OCI-LY1 (cell line): ENCODE measurements around the gene PBRM1.

Source experiments
- H2AFZ ChIP-seq: fragments of 200-600 bp; sonication (generic), shearing (Covaris generic); 2 replicates; pipeline ENCODE4 v1.6.0; 2014; ENCODE audit warnings: antibody characterized with exemption, mild to moderate bottlenecking, low read length
- H3F3A ChIP-seq: fragments of 200-600 bp; sonication (generic), shearing (Covaris generic); 2 replicates; pipeline ENCODE4 v1.6.0; 2014; ENCODE audit warnings: mild to moderate bottlenecking, antibody characterized with exemption, low read length, moderate library complexity; ENCODE audit not compliant: insufficient read depth
- H3K27ac ChIP-seq: fragments of 200-600 bp; sonication (generic); 2 replicates; pipeline ENCODE4 v1.5.1; 2014; ENCODE audit warnings: low read length, mixed run types, mild to moderate bottlenecking, low read depth; ENCODE audit not compliant: poor library complexity, severe bottlenecking
- H3K27me3 ChIP-seq: fragments of 200-600 bp; sonication (generic); 2 replicates; pipeline ENCODE4 v1.6.0; 2014; ENCODE audit warnings: antibody characterized with exemption, mild to moderate bottlenecking, low read length, moderate library complexity; ENCODE audit not compliant: insufficient read depth
- H3K36me3 ChIP-seq: fragments of 200-600 bp; sonication (generic); 2 replicates; pipeline ENCODE4 v1.6.1; 2014; ENCODE audit warnings: mild to moderate bottlenecking, antibody characterized with exemption, low read length, moderate library complexity, mixed read lengths; ENCODE audit not compliant: insufficient read depth
- H3K4me1 ChIP-seq: fragments of 200-600 bp; sonication (generic); 2 replicates; pipeline ENCODE4 v1.5.1; 2014; ENCODE audit warnings: mild to moderate bottlenecking, low read length, moderate library complexity; ENCODE audit not compliant: insufficient read depth, severe bottlenecking
- H3K4me2 ChIP-seq: fragments of 200-600 bp; sonication (generic), shearing (Covaris generic); 2 replicates; pipeline ENCODE4 v1.6.1; 2014; ENCODE audit warnings: low read length
- H3K4me3 ChIP-seq: fragments of 200-600 bp; sonication (generic); 2 replicates; pipeline ENCODE4 v1.5.1; 2014; ENCODE audit warnings: low read length, low read depth, mild to moderate bottlenecking, mixed read lengths; ENCODE audit not compliant: poor library complexity, severe bottlenecking
- H3K79me2 ChIP-seq: fragments of 200-600 bp; shearing (Covaris generic); 2 replicates; pipeline ENCODE4 v1.6.1; 2016; ENCODE audit warnings: mixed run types, low read length, mixed read lengths; ENCODE audit not compliant: insufficient read depth
- H3K9ac ChIP-seq: fragments of 200-600 bp; sonication (generic), shearing (Covaris generic); 2 replicates; pipeline ENCODE4 v1.6.1; 2014; ENCODE audit warnings: mild to moderate bottlenecking, low read length, mixed read lengths
- H3K9me2 ChIP-seq: fragments of 200-600 bp; sonication (generic), shearing (Covaris generic); 2 replicates; pipeline ENCODE4 v1.6.1; 2014; ENCODE audit warnings: low read depth, mild to moderate bottlenecking, low read length, mixed read lengths
- H3K9me3 ChIP-seq: fragments of 200-600 bp; shearing (Covaris generic); 2 replicates; pipeline ENCODE4 v1.6.1; 2014; ENCODE audit warnings: low read length, mixed read lengths
- H4K20me1 ChIP-seq: fragments of 200-600 bp; sonication (generic), shearing (Covaris generic); 2 replicates; pipeline ENCODE4 v1.6.0; 2016; ENCODE audit warnings: mild to moderate bottlenecking, low read length; ENCODE audit not compliant: insufficient read depth
- CTCF ChIP-seq: fragments of 200-600 bp; sonication (generic), shearing (Covaris generic); IDR thresholded peaks from 2 replicates; pipeline ENCODE4 v1.5.1; 2017; ENCODE audit warnings: mild to moderate bottlenecking, antibody characterized with exemption, low read length, moderate library complexity, mixed read lengths
- EZH2 ChIP-seq: fragments of 200-600 bp; sonication (generic), shearing (Covaris generic); IDR thresholded peaks from 2 replicates; pipeline ENCODE4 v1.8.0; 2017; ENCODE audit warnings: borderline replicate concordance, mixed run types, mild to moderate bottlenecking, antibody characterized with exemption, low read length, moderate library complexity, mixed read lengths

PBRM1 gene

GRCh38 chr3:52620580-52620979 lies 65.1 kb downstream of the PBRM1 start:
- Histone ChIP-seq H3K4me3 (no peak overlapping the region), H3K36me3 (peaks cover 43% of the 10 kb centered on the region), H3K4me2 (no peak overlapping the region)

GRCh38 chr3:52615166-52615565 lies 70.5 kb downstream of the PBRM1 start:
- no peak overlapping the region for H3K9ac ChIP-seq
- H3F3A ChIP-seq, result no peaks in the 10 kb centered on the region
- no peaks in the 10 kb centered on the region for H3K9me3 ChIP-seq
- no peak overlapping the region for H3K27ac ChIP-seq
- TF ChIP-seq CTCF, result no peak
- H3K4me3 ChIP-seq, result no peak overlapping the region
- H3K36me3 ChIP-seq, result peaks cover 75% of the 10 kb centered on the region
- H3K4me1 ChIP-seq, result no peaks in the 10 kb centered on the region
- H2AFZ ChIP-seq, result no peak overlapping the region
- no peaks in the 10 kb centered on the region for H3K79me2 ChIP-seq
- H3K27me3 ChIP-seq, result no peaks in the 10 kb centered on the region
- no peaks in the 10 kb centered on the region for H3K9me2 ChIP-seq
- H3K4me2 ChIP-seq, result no peak overlapping the region
- H4K20me1 ChIP-seq, result no peaks in the 10 kb centered on the region

More at GRCh38 chr3:52620580-52620979, 65.1 kb downstream of the PBRM1 start:
- no peak for TF ChIP-seq CTCF
- Histone ChIP-seq H3K79me2 (no peaks in the 10 kb centered on the region), H3K4me1 (no peaks in the 10 kb centered on the region), H4K20me1 (no peaks in the 10 kb centered on the region), H2AFZ (no peak overlapping the region), H3K9me3 (no peaks in the 10 kb centered on the region), H3F3A (no peaks in the 10 kb centered on the region), H3K9me2 (no peaks in the 10 kb centered on the region), H3K27ac (no peak overlapping the region), H3K27me3 (no peaks in the 10 kb centered on the region), H3K9ac (no peak overlapping the region)

- Histone ChIP-seq H3K4me1 (no peaks in the 10 kb centered on the region), H4K20me1 (no peaks in the 10 kb centered on the region), H3K9ac (no peak overlapping the region), H3K9me2 (no peaks in the 10 kb centered on the region), H3K27ac (no peak overlapping the region), H3K27me3 (no peaks in the 10 kb centered on the region), H3K4me2 (no peak overlapping the region), H3K36me3 (peaks cover 76% of the 10 kb centered on the region), H3F3A (no peaks in the 10 kb centered on the region), H3K4me3 (no peak overlapping the region), H3K79me2 (no peaks in the 10 kb centered on the region), H2AFZ (no peak overlapping the region), H3K9me3 (no peaks in the 10 kb centered on the region)
- TF ChIP-seq CTCF (no peak), EZH2 (no peak)
These were observed 71.0 kb downstream of the PBRM1 start for GRCh38 chr3:52614689-52615088.
